Right atrium auricular region (tissue), 2 donors: Measurements from ENCODE around the gene WWC2. TPM values are rescaled to one million over a fixed set of nuclear protein-coding genes. Genes with fewer than 3 reads are reported as not detected.

Source experiments
- DNase-seq: peaks from one replicate; pipeline ENCODE4 v3.0.0-alpha.2; 2019; ENCODE audit warnings: low spot score
- H3K27ac ChIP-seq, 2 donors: fragments of 200-600 bp; sonication (generic); 1 replicate in 1 of 2; 2 replicates in 1 of 2; pipeline ENCODE4 v1.5.1; 2016 to 2019
- H3K27me3 ChIP-seq, 2 donors: fragments of 200-600 bp; sonication (generic); one replicate each; pipeline versions ENCODE4 v1.5.1 to v1.6.0; 2017 to 2019
- H3K36me3 ChIP-seq: fragments of 200-600 bp; sonication (generic); one replicate; pipeline ENCODE4 v1.5.1; 2016
- H3K4me1 ChIP-seq, 2 donors: fragments of 200-600 bp; sonication (generic); one replicate each; pipeline versions ENCODE4 v1.5.1 to v1.6.0; 2017 to 2019
- H3K4me3 ChIP-seq, 2 donors: fragments of 200-600 bp; sonication (generic); 1 replicate in 1 of 2; 2 replicates in 1 of 2; pipeline ENCODE4 v1.5.1; 2017 to 2019; ENCODE audit warnings: mild to moderate bottlenecking in 1 of 2, moderate library complexity in 1 of 2
- H3K9me3 ChIP-seq, 2 donors: fragments of 200-600 bp; sonication (generic); one replicate each; pipeline ENCODE4 v1.5.1; 2019
- CTCF ChIP-seq, 2 donors: fragments of 200-600 bp; sonication (generic); IDR thresholded peaks; one replicate each; pipeline ENCODE4 v1.5.1; 2019; ENCODE audit warnings: antibody characterized with exemption in 2 of 2
- total RNA-seq, 2 donors: library from RNA; depleted of rRNA; stranded (reverse); fragments of >200 nt; gene quantifications; one replicate each; pipeline ENCODE4 v1.1.0, GENCODE V29; 2016

Gene WWC2
- total RNA-seq, 2 donors from 2014 or later = 22.4 to 22.7 TPM

GRCh38 chr4:183285886-183286285 lies 186.8 kb downstream of the WWC2 start:
- no peak for TF ChIP-seq CTCF (IDR thresholded peaks at IDR 0.05)
- peaks cover 90% of the 10 kb centered on the region for H3K36me3 ChIP-seq

GRCh38 chr4:183286590-183287308 lies 187.7 kb downstream of the WWC2 start:
- Histone ChIP-seq H3K27ac (no peak overlapping the region), H3K9me3 (no peaks in the 10 kb centered on the region), H3K4me1 (no peaks in the 10 kb centered on the region), H3K36me3 (peaks cover 87% of the 10 kb centered on the region), H3K27me3 (no peaks in the 10 kb centered on the region), H3K4me3 (no peak overlapping the region)
- TF ChIP-seq CTCF (IDR thresholded peaks at IDR 0.05) = no peak
- no peak for DNase-seq

More at GRCh38 chr4:183285886-183286285, 186.8 kb downstream of the WWC2 start:
- Histone ChIP-seq H3K4me1 (no peaks in the 10 kb centered on the region), H3K27ac (no peak overlapping the region), H3K27me3 (no peaks in the 10 kb centered on the region), H3K9me3 (no peaks in the 10 kb centered on the region), H3K4me3 (no peak overlapping the region)
- DNase-seq = no peak

GRCh38 chr4:183287309-183287659 lies 188.2 kb downstream of the WWC2 start:
- Histone ChIP-seq H3K27me3 (no peaks in the 10 kb centered on the region), H3K4me1 (no peaks in the 10 kb centered on the region), H3K4me3 (no peak overlapping the region), H3K9me3 (no peaks in the 10 kb centered on the region), H3K36me3 (peaks cover 81% of the 10 kb centered on the region), H3K27ac (no peak overlapping the region)
- TF ChIP-seq CTCF (IDR thresholded peaks at IDR 0.05) = no peak
- DNase-seq = no peak

GRCh38 chr4:183287677-183288076 lies 188.6 kb downstream of the WWC2 start:
- H3K27ac ChIP-seq = no peak overlapping the region
- H3K4me3 ChIP-seq = no peak overlapping the region
- H3K36me3 ChIP-seq = peaks cover 77% of the 10 kb centered on the region
- H3K9me3 ChIP-seq = no peaks in the 10 kb centered on the region
- H3K4me1 ChIP-seq = no peaks in the 10 kb centered on the region
- DNase-seq = no peak
- H3K27me3 ChIP-seq = no peaks in the 10 kb centered on the region
- TF ChIP-seq CTCF (IDR thresholded peaks at IDR 0.05) = no peak

GRCh38 chr4:183288955-183289354 lies 189.9 kb downstream of the WWC2 start:
- Histone ChIP-seq H3K9me3 (no peaks in the 10 kb centered on the region), H3K27ac (no peak overlapping the region), H3K27me3 (no peaks in the 10 kb centered on the region), H3K4me1 (no peaks in the 10 kb centered on the region), H3K36me3 (peaks cover 66% of the 10 kb centered on the region), H3K4me3 (no peak overlapping the region)
- TF ChIP-seq CTCF (IDR thresholded peaks at IDR 0.05) = no peak
- no peak for DNase-seq

- Histone ChIP-seq H3K4me1 (no peaks in the 10 kb centered on the region), H3K27me3 (no peaks in the 10 kb centered on the region), H3K9me3 (no peaks in the 10 kb centered on the region), H3K4me3 (no peak overlapping the region), H3K36me3 (peaks cover 59% of the 10 kb centered on the region), H3K27ac (no peak overlapping the region)
- no peak for DNase-seq
- TF ChIP-seq CTCF (IDR thresholded peaks at IDR 0.05) = no peak
Observed at GRCh38 chr4:183289688-183290087, 190.6 kb downstream of the WWC2 start.
